Mucosa of descending colon (tissue), 3 donors: ENCODE measurements around the gene ZMAT5. TPM values are rescaled to one million over a fixed set of nuclear protein-coding genes. Genes with fewer than 3 reads are reported as not detected.

Experiments
- ATAC-seq: fragments of 200-7000 bp; cut with Tn5 transposase; one replicate; pipeline ENCODE4 v1.9.1; 2020; ENCODE audit warnings: mild to moderate bottlenecking, moderate library complexity
- DNase-seq, 3 donors: peaks; one replicate each; pipeline ENCODE4 v3.0.0-alpha.2; 2020
- H3K36me3 ChIP-seq: fragments of 200-600 bp; one replicate; pipeline ENCODE4 v1.8.0; 2021; ENCODE audit warnings: low read depth, mild to moderate bottlenecking
- H3K4me1 ChIP-seq: fragments of 200-600 bp; one replicate; pipeline ENCODE4 v1.8.0; 2021; ENCODE audit warnings: low read depth, mild to moderate bottlenecking
- H3K4me3 ChIP-seq: fragments of 200-600 bp; one replicate; pipeline ENCODE4 v1.8.0; 2021; ENCODE audit warnings: mild to moderate bottlenecking
- H3K9me3 ChIP-seq: fragments of 200-600 bp; one replicate; pipeline ENCODE4 v1.8.0; 2021; ENCODE audit warnings: mild to moderate bottlenecking
- CTCF ChIP-seq: fragments of 200-600 bp; IDR thresholded peaks from one replicate; pipeline ENCODE4 v1.8.0; 2022; ENCODE audit warnings: antibody characterized with exemption, mild to moderate bottlenecking
- intact Hi-C, 2 donors: fragments of 100-400 bp; cut with DNase I in 1 of 2; cut with micrococcal nuclease in 1 of 2; formaldehyde crosslinking; loops; one replicate each; pipeline versions ENCODE4 v1.11.0 to v1.11.1; 2022; cut with DNase I, micrococcal nuclease
- total RNA-seq, 3 donors: library from RNA; stranded (reverse); fragmentation: NEBNext Ultra II Directional in 2 of 3; extraction: Animal tissue kit (Norgen Biotek cat#: 25700) in 2 of 3; gene quantifications; one replicate each; pipeline versions ENCODE4 v1.2.1 to v1.2.4, GENCODE V29; 2021 to 2023
- donor health status: DM: no; HTN: no; CAD: no; lungs with moderate emphysema.
- donor health status: DM: no; HTN: no; CAD: no.
- donor health status: DM: no; HTN: yes; CAD: no.

The ZMAT5 gene
- total RNA-seq, 3 donors from 2014 or later = 12.3 to 19.5 (median 16.1) TPM

- no peaks in the 10 kb centered on the region for H3K4me1 ChIP-seq
- no peak overlapping the region for H3K4me3 ChIP-seq
- no peaks in the 10 kb centered on the region for H3K9me3 ChIP-seq
- intact Hi-C loops = no loop called here
- H3K36me3 ChIP-seq = no peaks in the 10 kb centered on the region
- no peak for DNase-seq
- no peak for TF ChIP-seq CTCF
- no peak for ATAC-seq
Observed at GRCh38 chr22:29715240-29715639, 51.6 kb downstream of the ZMAT5 start.

GRCh38 chr22:29713156-29713727 lies 53.6 kb downstream of the ZMAT5 start:
- DNase-seq = no peak
- intact Hi-C loops = no loop called here
- no peak for TF ChIP-seq CTCF

GRCh38 chr22:29712119-29712518 lies 54.7 kb downstream of the ZMAT5 start:
- Histone ChIP-seq H3K9me3 (no peaks in the 10 kb centered on the region), H3K36me3 (no peaks in the 10 kb centered on the region), H3K4me3 (no peak overlapping the region), H3K4me1 (no peaks in the 10 kb centered on the region)
- no peak for TF ChIP-seq CTCF
- DNase-seq = no peak
- intact Hi-C loops = no loop called here
- ATAC-seq = no peak

More at GRCh38 chr22:29713156-29713727, 53.6 kb downstream of the ZMAT5 start:
- Histone ChIP-seq H3K4me3 (no peak overlapping the region), H3K36me3 (no peaks in the 10 kb centered on the region), H3K9me3 (no peaks in the 10 kb centered on the region), H3K4me1 (no peaks in the 10 kb centered on the region)
- ATAC-seq = no peak

DNA sequence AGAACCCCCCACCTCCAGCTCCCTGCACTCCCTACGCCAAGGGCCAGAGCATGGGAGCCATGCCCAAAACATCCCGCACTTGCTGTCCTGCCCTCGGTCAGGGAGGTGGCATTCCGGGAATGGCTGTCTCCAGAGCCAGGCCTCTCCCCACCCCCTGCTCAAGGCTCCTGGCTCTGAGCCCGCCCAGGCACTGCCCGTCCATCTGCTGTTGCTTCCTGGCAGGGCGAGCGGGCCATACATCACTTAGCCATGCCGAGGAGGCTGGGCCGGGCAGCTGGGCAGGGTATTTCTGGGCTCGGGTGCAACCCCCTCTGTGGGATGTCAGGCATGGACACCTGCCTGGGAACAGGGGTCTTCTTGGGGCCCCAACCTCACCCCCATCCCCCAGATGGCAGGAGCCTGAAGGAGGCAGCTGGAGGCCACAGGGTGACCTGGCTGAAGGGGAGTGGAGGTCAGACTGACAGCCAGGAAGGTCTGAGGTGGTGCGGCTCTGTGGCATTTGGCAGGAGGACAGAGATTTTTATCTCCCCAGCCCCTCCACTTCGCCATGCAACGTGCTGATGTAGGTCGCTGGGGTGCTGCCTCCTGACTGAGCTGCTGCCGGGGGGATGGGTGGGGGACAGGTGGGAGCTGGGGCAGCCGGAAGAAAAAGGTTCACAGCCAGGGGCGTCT lies 55.7 kb downstream of the ZMAT5 start:
- H3K36me3 ChIP-seq = no peaks in the 10 kb centered on the region
- TF ChIP-seq CTCF = no peak
- no peak overlapping the region for H3K4me3 ChIP-seq
- H3K4me1 ChIP-seq = no peaks in the 10 kb centered on the region
- DNase-seq = peak; percentile 44 to 73 (median 66)
- intact Hi-C loops = no loop called here
- no peaks in the 10 kb centered on the region for H3K9me3 ChIP-seq
- ATAC-seq = peak; percentile 82

DNA sequence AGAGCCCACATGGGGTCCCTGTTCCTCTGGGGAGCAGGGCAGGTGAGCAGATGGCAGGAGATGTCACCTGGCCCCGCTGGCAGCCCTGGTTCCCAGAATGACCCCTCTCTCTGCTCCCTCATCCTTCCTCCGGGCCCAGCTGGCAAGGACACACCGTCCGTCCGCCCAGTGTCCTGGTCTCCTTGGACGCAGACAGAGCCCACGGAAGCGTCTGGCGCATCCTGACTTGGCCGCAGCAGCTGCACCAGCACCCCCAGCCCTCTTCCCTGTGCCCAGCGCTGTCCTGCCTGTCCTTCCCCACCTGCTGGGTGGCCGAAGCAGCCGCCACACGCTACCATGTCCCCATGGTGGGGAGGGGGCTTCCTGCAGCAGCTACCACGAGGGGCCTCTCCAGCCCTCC lies 56.6 kb downstream of the ZMAT5 start:
- no peak overlapping the region for H3K4me3 ChIP-seq
- no peaks in the 10 kb centered on the region for H3K4me1 ChIP-seq
- DNase-seq = no peak
- H3K36me3 ChIP-seq = no peaks in the 10 kb centered on the region
- intact Hi-C loops = no loop called here
- no peaks in the 10 kb centered on the region for H3K9me3 ChIP-seq
- ATAC-seq = no peak
- TF ChIP-seq CTCF = no peak
